ENCODE data around the gene BMPR1A. TPM values are rescaled to one million over a fixed set of nuclear protein-coding genes. Genes with fewer than 3 reads are reported as not detected.

BMPR1A gene
- total and polyA plus RNA-seq, 2 of the 4 experiments (the other 2 are of a cell fraction), result 15.9 to 93.7 TPM

- H3K4me2 ChIP-seq (ENCODE audit: low read depth, low read length), result no peak overlapping the region
- intact Hi-C loops (cut with micrococcal nuclease), result no loop called here
These were observed 124.6 kb downstream of the BMPR1A start for GRCh38 chr10:86880971-86881370.

More at GRCh38 chr10:86880971-86881370, 124.6 kb downstream of the BMPR1A start:
- no peak for TF ChIP-seq USF2 (IDR thresholded peaks at IDR 0.05; ENCODE audit: low read depth, low read length)
- TF ChIP-seq MAZ (IDR thresholded peaks at IDR 0.05; ENCODE audit: borderline replicate concordance, low read depth, low read length), result no peak
- no peak for TF ChIP-seq POLR2A (IDR thresholded peaks at IDR 0.05; ENCODE audit: low read depth, low read length)
- TF ChIP-seq SMC3 (IDR thresholded peaks at IDR 0.05; ENCODE audit: low read depth, low read length), result no peak
- TF ChIP-seq CTCF (conservative IDR thresholded peaks at IDR 0.05; ENCODE audit: low read depth, low read length), result no peak
- TF ChIP-seq CHD1 (IDR thresholded peaks at IDR 0.05; ENCODE audit: low read depth, low read length), result no peak
- no peak for TF ChIP-seq FOS (IDR thresholded peaks at IDR 0.05; ENCODE audit: low read depth, low read length)
- no peak for TF ChIP-seq RFX5 (IDR thresholded peaks at IDR 0.05; ENCODE audit: low read depth, low read length)
- TF ChIP-seq RCOR1 (IDR thresholded peaks at IDR 0.05; ENCODE audit: insufficient replicate concordance, low read length), result no peak
- TF ChIP-seq BHLHE40 (IDR thresholded peaks at IDR 0.05; ENCODE audit: low read depth, low read length), result no peak
- no peak for TF ChIP-seq NFE2L2 (IDR thresholded peaks at IDR 0.05; ENCODE audit: low read depth, low read length)
- no peak for TF ChIP-seq MAFK (IDR thresholded peaks at IDR 0.05; ENCODE audit: low read depth, low read length)
- no peak for TF ChIP-seq RAD21 (IDR thresholded peaks at IDR 0.05; ENCODE audit: low read length)
- TF ChIP-seq MXI1 (IDR thresholded peaks at IDR 0.05; ENCODE audit: borderline replicate concordance, low read depth, low read length), result no peak
- CTCF ChIA-PET, result no interaction called here
- in situ Hi-C loops (cut with MboI; ENCODE audit: low sequenced_read_pairs) (loop anchor here (25.0 kb wide), 1 partner anchor 369 kb away; the partner anchor contains the start of gene WAPL), dilution Hi-C loops (cut with HindIII; ENCODE audit: low sequenced_read_pairs, unreplicated experiment) (no loop called here)
- no peak overlapping the region for H2AK9ac ChIP-seq (replicated peaks; ENCODE audit: low read depth, low read length, poor library complexity)
- no peak overlapping the region for H4K5ac ChIP-seq (ENCODE audit: low read depth, low read length)
- H3K9ac ChIP-seq (ENCODE audit: low read depth, low read length), result no peak overlapping the region
- 94% methylated on average over 3 of the region's 4 CpGs; no CpG with 5 or more reads in 1 of the 2 experiments for WGBS, 2 experiments (ENCODE audit: extremely low coverage in 2 of 2, insufficient read length in 1 of 2)
- BruUV-seq (replicated peaks), result no TSS peak
- H3K4me3 ChIP-seq (ENCODE audit: insufficient read depth, low read depth, low read length), result no peak overlapping the region
- peaks cover 35 to 49% of the 10 kb centered on the region in 2 experiments for H3K79me1 ChIP-seq (ENCODE audit: low read depth in 1 of 2, low read length in 2 of 2)
- H3K27me3 ChIP-seq (ENCODE audit: control insufficient read depth, insufficient read depth, low read length), result no peaks in the 10 kb centered on the region
- no peak overlapping the region for H3K27ac ChIP-seq (ENCODE audit: insufficient read depth, low read length)
- no peak overlapping the region for H4K91ac ChIP-seq (ENCODE audit: insufficient read depth, low read depth, low read length)
- H3K4ac ChIP-seq (ENCODE audit: low read depth, low read length), result no peak overlapping the region
- ATAC-seq (ENCODE audit: low read depth) (no peak), DNase-seq (no peak)
- H3K23ac ChIP-seq (ENCODE audit: low read depth, low read length), result no peak overlapping the region
- no peak overlapping the region for H4K8ac ChIP-seq (ENCODE audit: low read depth in 2 of 2, low read length in 2 of 2)
- no peak overlapping the region for H3K18ac ChIP-seq (ENCODE audit: low read depth, low read length)
- H4K20me1 ChIP-seq (ENCODE audit: insufficient read depth, low read length), result no peaks in the 10 kb centered on the region; the same call in 1 of the 2 replicates
- no peak overlapping the region for H2BK120ac ChIP-seq (ENCODE audit: low read depth, low read length)
- H2BK15ac ChIP-seq (ENCODE audit: low read depth, low read length), result no peak overlapping the region
- H3K9me1 ChIP-seq (ENCODE audit: insufficient read depth, low read length), result peaks cover 13% of the 10 kb centered on the region
- no peak overlapping the region for H2BK20ac ChIP-seq (ENCODE audit: low read depth, low read length)
- H3K9me3 ChIP-seq (ENCODE audit: control insufficient read depth, insufficient read depth, low read length), result no peaks in the 10 kb centered on the region
- H2BK5ac ChIP-seq (ENCODE audit: low read depth, low read length, poor library complexity, severe bottlenecking), result no peak overlapping the region
- no peak overlapping the region for H3K56ac ChIP-seq (ENCODE audit: extremely low read depth, insufficient read depth, low read length)
- H3K14ac ChIP-seq (replicated peaks; ENCODE audit: low read depth, low read length), result no peak overlapping the region
- H2AFZ ChIP-seq (replicated peaks; ENCODE audit: low read length, poor library complexity), result no peak overlapping the region
- H3K4me1 ChIP-seq (ENCODE audit: control insufficient read depth, insufficient read depth, low read length), result no peaks in the 10 kb centered on the region; the same call in 1 of the 2 replicates
- no peak overlapping the region for H2AK5ac ChIP-seq (ENCODE audit: low read depth, low read length)
- POLR2A ChIA-PET (ENCODE audit: unreplicated experiment), result no interaction called here
- H3K36me3 ChIP-seq (ENCODE audit: control insufficient read depth, insufficient read depth, low read length), result peaks cover 4% of the 10 kb centered on the region
